Measurements from ENCODE around the gene ZNF792.

- TF ChIP-seq EZH2phosphoT487 (IDR thresholded peaks at IDR 0.05; ENCODE audit: low read depth) (no peak), CTCF (IDR thresholded peaks at IDR 0.05; ENCODE audit: low read depth, low read length) (no peak)
Measured at GRCh38 chr19:34953092-34953491, 10.9 kb downstream of the ZNF792 start.

Measured in OCI-LY3 (cell line).